K562 (cell line): Measurements from ENCODE around the gene GGA2. TPM values are rescaled to one million over a fixed set of nuclear protein-coding genes. Genes with fewer than 3 reads are reported as not detected.
A peak's percentile ranks its signal among the peaks of the same experiment; 100 is the strongest.

ENCODE experiments used
- BCLAF1 ChIP-seq, 2 experiments: fragments of 450-650 bp in 1 of 2; IDR thresholded peaks; 2 replicates each; pipeline ENCODE4 v1.6.1; 2011 to 2017; ENCODE audit warnings: low read depth in 2 of 2, antibody characterized with exemption in 1 of 2, borderline replicate concordance in 1 of 2, low read length in 1 of 2, mild to moderate bottlenecking in 1 of 2, mixed read lengths in 1 of 2; ENCODE audit not compliant: control insufficient read depth in 1 of 2
- IRF1 ChIP-seq: sonication (generic); formaldehyde crosslinking; IDR thresholded peaks from 2 replicates; pipeline ENCODE4 v1.8.0; 2022; ENCODE audit warnings: missing genetic modification reagents, mild to moderate bottlenecking, borderline replicate concordance
- KAT2B ChIP-seq: IDR thresholded peaks from one replicate; pipeline ENCODE4 v1.6.1; 2012; ENCODE audit warnings: low read depth, mild to moderate bottlenecking, control low read depth, inconsistent platforms, low read length, moderate library complexity
- MAX ChIP-seq: sonication (generic); formaldehyde crosslinking; IDR thresholded peaks from 2 replicates; pipeline ENCODE4 v1.9.0; 2022; ENCODE audit warnings: mild to moderate bottlenecking, missing genetic modification reagents
- TAF9B ChIP-seq: fragments of 450-650 bp; IDR thresholded peaks from 2 replicates; pipeline ENCODE4 v1.6.1; 2018; ENCODE audit warnings: mild to moderate bottlenecking; ENCODE audit not compliant: partially characterized antibody
- TEAD2 ChIP-seq: fragments of 450-650 bp; IDR thresholded peaks from 2 replicates; pipeline ENCODE4 v1.6.1; 2016; ENCODE audit warnings: missing genetic modification characterization, control low read depth, missing compliant biosample characterization
- UBTF ChIP-seq, 2 experiments: IDR thresholded peaks; 2 replicates each; pipeline ENCODE4 v1.6.1; 2012; ENCODE audit warnings: improper control_type of control experiment in 2 of 2, low read depth in 2 of 2, low read length in 2 of 2, borderline replicate concordance in 1 of 2
- XRCC4 ChIP-seq: IDR thresholded peaks from one replicate; pipeline ENCODE4 v1.6.1; 2011; ENCODE audit not compliant: insufficient read depth, insufficient read length; ENCODE audit errors: extremely low read depth
- ZFP1 ChIP-seq: fragments of 450-650 bp; formaldehyde crosslinking; IDR thresholded peaks from 2 replicates; pipeline ENCODE4 v1.4.0; 2020; ENCODE audit warnings: mild to moderate bottlenecking, mixed read lengths
- ZNF174 ChIP-seq: fragments of 250-450 bp; sonication (Bioruptor Pico); IDR thresholded peaks from 2 replicates; pipeline ENCODE4 v1.4.0; 2020; ENCODE audit warnings: mild to moderate bottlenecking
- ZNF644 ChIP-seq: fragments of 200-800 bp; sonication (Bioruptor generic); IDR thresholded peaks from 2 replicates; pipeline ENCODE4 v1.6.1; 2016; ENCODE audit warnings: low read depth, missing genetic modification characterization, missing compliant biosample characterization
- ZNF740 ChIP-seq, 3 experiments: fragments of 200-800 bp in 1 of 3; sonication (Bioruptor generic) in 1 of 3; sonication (generic) in 1 of 3; formaldehyde crosslinking in 1 of 3; IDR thresholded peaks; 2 replicates each; pipeline versions ENCODE4 v1.6.1 to v1.8.0; 2016 to 2022; ENCODE audit warnings: mild to moderate bottlenecking in 2 of 3, missing compliant biosample characterization in 2 of 3, missing genetic modification characterization in 2 of 3, missing genetic modification reagents in 1 of 3
- polyA plus RNA-seq, 8 experiments: library from polyadenylated mRNA; depleted of rRNA in 4 of 8; stranded (reverse) in 5 of 8; unstranded in 3 of 8; fragments of >200 nt; fragmentation: Nextera tagmentation in 2 of 8; fragmentation: Illumina TruSeq in 1 of 8; extraction: Ambion mirVana in 2 of 8; extraction: Trizol in 1 of 8; gene quantifications; 2 replicates each; pipeline versions ENCODE4 v1.2.1 to v1.2.3, GENCODE V29; 2011 to 2014; ENCODE audit warnings: inconsistent platforms in 1 of 8, missing spikeins in 1 of 8
- total RNA-seq, 7 experiments: library from RNA; depleted of rRNA in 6 of 7; stranded (reverse); fragments of >200 nt in 6 of 7; fragmentation: Illumina TruSeq in 2 of 7; extraction: Trizol in 2 of 7; gene quantifications; 2 replicates each; pipeline versions ENCODE4 v1.2.1 to v1.2.3, GENCODE V29; 2011 to 2021; ENCODE audit warnings: low replicate concordance in 1 of 7

The GGA2 gene
- total and polyA plus RNA-seq, 9 of the 15 experiments (the other 6 are each of a cell fraction or from before 2014, with no cell fraction given), result 11.9 to 133 (median 66.3) TPM

GRCh38 chr16:23556881-23557778, 46.8 kb upstream of the GGA2 start, which contains the start of the genes EARS2 and UBFD1 (continued):
- TF ChIP-seq ZNF740 (CRISPR knock-in tag; IDR thresholded peaks at IDR 0.05), result 0 out of 2 replicates have a peak, but pooled peaks have one; percentile 25
- TF ChIP-seq ZNF740 (tag; IDR thresholded peaks at IDR 0.05), result no peak
- no peak; the same call in 1 of the 2 replicates for TF ChIP-seq ZNF644
- no peak for TF ChIP-seq KAT2B
- TF ChIP-seq IRF1 (CRISPR knock-in tag), result no peak
- TF ChIP-seq TEAD2 (tag), result no peak
- TF ChIP-seq BCLAF1 (IDR thresholded peaks at IDR 0.05; ENCODE audit: borderline replicate concordance in 1 of 2, control insufficient read depth in 1 of 2, low read depth in 2 of 2, low read length in 1 of 2), result 0 out of 4 replicates have a peak, but pooled peaks of 1 of the 2 experiments have one; percentile 15
- TF ChIP-seq ZNF174 (CRISPR knock-in tag), result no peak
- TF ChIP-seq XRCC4, result no peak
- peak; percentile 77 for TF ChIP-seq TAF9B
- TF ChIP-seq UBTF (IDR thresholded peaks at IDR 0.05; ENCODE audit: borderline replicate concordance in 1 of 2, low read depth in 2 of 2, low read length in 2 of 2), result no peak
- TF ChIP-seq ZFP1, result no peak
- peak; percentile 98 for TF ChIP-seq MAX (CRISPR knock-in tag)
